Liver (tissue), 9 donors: ENCODE measurements around the gene APOA1. TPM values are rescaled to one million over a fixed set of nuclear protein-coding genes. Genes with fewer than 3 reads are reported as not detected.

Experiments
- DNase-seq: peaks from one replicate; pipeline ENCODE4 v3.0.0-alpha.2; 2017; ENCODE audit warnings: low spot score
- H3K27ac ChIP-seq, 2 donors: one replicate each; pipeline ENCODE4 v1.7.0; 2013; ENCODE audit warnings: inconsistent platforms in 2 of 2, low read length in 2 of 2, control low read depth in 1 of 2, low read depth in 1 of 2, mild to moderate bottlenecking in 1 of 2
- H3K27me3 ChIP-seq, 4 donors: one replicate each; pipeline versions ENCODE4 v1.6.1 to v1.7.0; 2013; ENCODE audit warnings: low read length in 3 of 4, inconsistent platforms in 1 of 4, mild to moderate bottlenecking in 1 of 4, moderate library complexity in 1 of 4; ENCODE audit not compliant: control insufficient read depth in 4 of 4, insufficient read depth in 4 of 4
- H3K36me3 ChIP-seq, 4 donors: one replicate each; pipeline versions ENCODE4 v1.6.1 to v1.7.0; 2013; ENCODE audit warnings: low read length in 3 of 4, mild to moderate bottlenecking in 3 of 4, low read depth in 1 of 4, moderate library complexity in 1 of 4; ENCODE audit not compliant: control insufficient read depth in 4 of 4, insufficient read depth in 3 of 4
- H3K4me1 ChIP-seq, 4 donors: one replicate each; pipeline versions ENCODE4 v1.6.1 to v1.7.0; 2013; ENCODE audit warnings: low read length in 3 of 4, mild to moderate bottlenecking in 3 of 4, moderate library complexity in 1 of 4; ENCODE audit not compliant: control insufficient read depth in 4 of 4, insufficient read depth in 4 of 4
- H3K4me3 ChIP-seq, 3 donors: one replicate each; pipeline versions ENCODE4 v1.6.1 to v1.7.0; 2013; ENCODE audit warnings: low read length in 3 of 3, control low read depth in 1 of 3, low read depth in 1 of 3, mild to moderate bottlenecking in 1 of 3
- H3K9ac ChIP-seq, 2 donors: one replicate each; pipeline ENCODE4 v1.7.0; 2013; ENCODE audit warnings: low read length in 2 of 2, mild to moderate bottlenecking in 2 of 2, moderate library complexity in 2 of 2, control low read depth in 1 of 2, low read depth in 1 of 2
- H3K9me3 ChIP-seq, 4 donors: one replicate each; pipeline versions ENCODE4 v1.6.1 to v1.7.0; 2013; ENCODE audit warnings: low read length in 3 of 4; ENCODE audit not compliant: control insufficient read depth in 4 of 4
- ATF3 ChIP-seq: IDR thresholded peaks from 2 replicates; pipeline ENCODE4 v1.6.1; 2016; ENCODE audit warnings: antibody characterized with exemption
- FOXA1 ChIP-seq: IDR thresholded peaks from 2 replicates; pipeline ENCODE4 v1.6.1; 2016; ENCODE audit warnings: antibody characterized with exemption
- FOXA2 ChIP-seq: IDR thresholded peaks from 2 replicates; pipeline ENCODE4 v1.6.1; 2016; ENCODE audit warnings: antibody characterized with exemption
- GABPA ChIP-seq, 2 donors: IDR thresholded peaks in 1 of 2; conservative IDR thresholded peaks in 1 of 2; 2 replicates each; pipeline ENCODE4 v1.6.1; 2016; ENCODE audit warnings: antibody characterized with exemption in 2 of 2, mild to moderate bottlenecking in 1 of 2, moderate library complexity in 1 of 2
- HNF4G ChIP-seq: IDR thresholded peaks from 2 replicates; pipeline ENCODE4 v1.6.1; 2016; ENCODE audit warnings: antibody characterized with exemption
- JUND ChIP-seq, 2 donors: IDR thresholded peaks; 2 replicates each; pipeline ENCODE4 v1.6.1; 2016; ENCODE audit warnings: antibody characterized with exemption in 2 of 2
- NR2F2 ChIP-seq: IDR thresholded peaks from 2 replicates; pipeline ENCODE4 v1.6.1; 2016; ENCODE audit warnings: antibody characterized with exemption
- RAD21 ChIP-seq, 2 donors: IDR thresholded peaks; 2 replicates each; pipeline ENCODE4 v1.6.1; 2016; ENCODE audit warnings: antibody characterized with exemption in 2 of 2, mild to moderate bottlenecking in 2 of 2
- SP1 ChIP-seq: IDR thresholded peaks from 2 replicates; pipeline ENCODE4 v1.6.1; 2018; ENCODE audit warnings: antibody characterized with exemption, mild to moderate bottlenecking
- TAF1 ChIP-seq: conservative IDR thresholded peaks from 2 replicates; pipeline ENCODE4 v1.6.1; 2016; ENCODE audit warnings: antibody characterized with exemption, mild to moderate bottlenecking
- YY1 ChIP-seq: IDR thresholded peaks from 2 replicates; pipeline ENCODE4 v1.6.1; 2016; ENCODE audit warnings: antibody characterized with exemption, mild to moderate bottlenecking
- ZBTB33 ChIP-seq: IDR thresholded peaks from 2 replicates; pipeline ENCODE4 v1.6.1; 2016; ENCODE audit warnings: antibody characterized with exemption
- WGBS: extraction: QIAGEN DNeasy Blood & Tissue Kit; methylation state at CpG from one replicate; pipeline ENCODE4 v1.1.7; 2013; 5-methylcytosine and 5-hydroxymethylcytosine counted together
- polyA plus RNA-seq, 2 donors: library from polyadenylated mRNA; stranded (reverse) in 1 of 2; unstranded in 1 of 2; fragments of 200-250 nt in 1 of 2; fragments of >200 nt in 1 of 2; fragmentation: Nextera tagmentation in 1 of 2; extraction: Ambion mirVana in 1 of 2; gene quantifications; one replicate each; pipeline versions ENCODE4 v1.2.1 to v1.2.3, GENCODE V29; 2013 to 2015
- total RNA-seq, 2 donors: library from RNA; depleted of rRNA; stranded (reverse); fragments of >200 nt; gene quantifications; one replicate each; pipeline ENCODE4 v1.2.3, GENCODE V29; 2014
- TF ChIP-seq, protein P1 (sequence below): fragments of 150-350 bp; IDR thresholded peaks from 2 replicates; pipeline ENCODE4 v1.5.1; 2017; ENCODE audit warnings: improper control_type of control experiment, low read depth, low read length; ENCODE audit not compliant: missing input control
- TF ChIP-seq, protein P2 (sequence below): IDR thresholded peaks from 2 replicates; pipeline ENCODE4 v1.6.1; 2016; ENCODE audit warnings: antibody characterized with exemption, mild to moderate bottlenecking
- donor health status: healthy.
- donor health status: healthy.
- donor health status: healthy.
- donor health status: healthy.
- donor health status: healthy.

Gene APOA1
- total and polyA plus RNA-seq, 4 donors = 4,271 to 17,093 (median 8,590) TPM

- TF ChIP-seq JUND (IDR thresholded peaks at IDR 0.05) (no peak), NR2F2 (no peak), ATF3 (no peak), FOXA1 (no peak)
- TF ChIP-seq, protein P1, sequence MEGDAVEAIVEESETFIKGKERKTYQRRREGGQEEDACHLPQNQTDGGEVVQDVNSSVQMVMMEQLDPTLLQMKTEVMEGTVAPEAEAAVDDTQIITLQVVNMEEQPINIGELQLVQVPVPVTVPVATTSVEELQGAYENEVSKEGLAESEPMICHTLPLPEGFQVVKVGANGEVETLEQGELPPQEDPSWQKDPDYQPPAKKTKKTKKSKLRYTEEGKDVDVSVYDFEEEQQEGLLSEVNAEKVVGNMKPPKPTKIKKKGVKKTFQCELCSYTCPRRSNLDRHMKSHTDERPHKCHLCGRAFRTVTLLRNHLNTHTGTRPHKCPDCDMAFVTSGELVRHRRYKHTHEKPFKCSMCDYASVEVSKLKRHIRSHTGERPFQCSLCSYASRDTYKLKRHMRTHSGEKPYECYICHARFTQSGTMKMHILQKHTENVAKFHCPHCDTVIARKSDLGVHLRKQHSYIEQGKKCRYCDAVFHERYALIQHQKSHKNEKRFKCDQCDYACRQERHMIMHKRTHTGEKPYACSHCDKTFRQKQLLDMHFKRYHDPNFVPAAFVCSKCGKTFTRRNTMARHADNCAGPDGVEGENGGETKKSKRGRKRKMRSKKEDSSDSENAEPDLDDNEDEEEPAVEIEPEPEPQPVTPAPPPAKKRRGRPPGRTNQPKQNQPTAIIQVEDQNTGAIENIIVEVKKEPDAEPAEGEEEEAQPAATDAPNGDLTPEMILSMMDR = no peak
- Histone ChIP-seq H3K4me3 (no peak overlapping the region), H3K36me3 (peaks cover 11 to 65% (median 45%) of the 10 kb centered on the region in 4 donors), H3K27ac (no peak overlapping the region), H3K4me1 (peaks cover 2 to 17% (median 11%) of the 10 kb centered on the region in 4 donors), H3K9me3 (no peaks in the 10 kb centered on the region), H3K27me3 (no peaks in the 10 kb centered on the region), H3K9ac (no peak overlapping the region)
- 88% methylated on average over 2 of the region's 2 CpGs for WGBS
- DNase-seq = no peak
These were observed 36.8 kb upstream of the APOA1 start for GRCh38 chr11:116874251-116874650.

DNA sequence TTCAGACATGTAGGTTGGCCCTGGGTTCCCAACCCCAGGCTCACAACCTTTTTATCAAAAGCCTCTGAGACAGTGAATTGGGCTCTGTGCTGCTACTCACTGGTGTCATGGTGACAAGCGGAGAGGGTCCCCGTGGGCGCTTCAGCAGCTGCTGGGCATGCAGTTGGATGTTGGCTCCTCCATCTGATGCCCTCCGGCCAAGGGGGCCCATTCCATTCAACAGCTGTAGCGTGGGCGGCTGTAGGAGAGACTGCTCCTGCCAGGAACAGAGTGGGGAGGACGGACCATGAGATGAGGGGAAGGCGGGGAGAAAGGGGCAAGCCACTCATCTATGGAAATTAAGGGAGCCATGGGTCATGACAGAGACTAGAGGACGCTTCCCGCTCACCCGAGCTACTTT, 36.0 kb upstream of the APOA1 start:
- TF ChIP-seq JUND (IDR thresholded peaks at IDR 0.05) (no peak), SP1 (no peak), YY1 (no peak), FOXA2 (no peak), HNF4G (no peak)
- TF ChIP-seq, protein P2, sequence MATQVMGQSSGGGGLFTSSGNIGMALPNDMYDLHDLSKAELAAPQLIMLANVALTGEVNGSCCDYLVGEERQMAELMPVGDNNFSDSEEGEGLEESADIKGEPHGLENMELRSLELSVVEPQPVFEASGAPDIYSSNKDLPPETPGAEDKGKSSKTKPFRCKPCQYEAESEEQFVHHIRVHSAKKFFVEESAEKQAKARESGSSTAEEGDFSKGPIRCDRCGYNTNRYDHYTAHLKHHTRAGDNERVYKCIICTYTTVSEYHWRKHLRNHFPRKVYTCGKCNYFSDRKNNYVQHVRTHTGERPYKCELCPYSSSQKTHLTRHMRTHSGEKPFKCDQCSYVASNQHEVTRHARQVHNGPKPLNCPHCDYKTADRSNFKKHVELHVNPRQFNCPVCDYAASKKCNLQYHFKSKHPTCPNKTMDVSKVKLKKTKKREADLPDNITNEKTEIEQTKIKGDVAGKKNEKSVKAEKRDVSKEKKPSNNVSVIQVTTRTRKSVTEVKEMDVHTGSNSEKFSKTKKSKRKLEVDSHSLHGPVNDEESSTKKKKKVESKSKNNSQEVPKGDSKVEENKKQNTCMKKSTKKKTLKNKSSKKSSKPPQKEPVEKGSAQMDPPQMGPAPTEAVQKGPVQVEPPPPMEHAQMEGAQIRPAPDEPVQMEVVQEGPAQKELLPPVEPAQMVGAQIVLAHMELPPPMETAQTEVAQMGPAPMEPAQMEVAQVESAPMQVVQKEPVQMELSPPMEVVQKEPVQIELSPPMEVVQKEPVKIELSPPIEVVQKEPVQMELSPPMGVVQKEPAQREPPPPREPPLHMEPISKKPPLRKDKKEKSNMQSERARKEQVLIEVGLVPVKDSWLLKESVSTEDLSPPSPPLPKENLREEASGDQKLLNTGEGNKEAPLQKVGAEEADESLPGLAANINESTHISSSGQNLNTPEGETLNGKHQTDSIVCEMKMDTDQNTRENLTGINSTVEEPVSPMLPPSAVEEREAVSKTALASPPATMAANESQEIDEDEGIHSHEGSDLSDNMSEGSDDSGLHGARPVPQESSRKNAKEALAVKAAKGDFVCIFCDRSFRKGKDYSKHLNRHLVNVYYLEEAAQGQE = no peak
- 97% methylated on average over 11 of the region's 11 CpGs for WGBS
- Histone ChIP-seq H3K4me1 (peaks cover 2 to 17% (median 11%) of the 10 kb centered on the region in 4 donors), H3K27ac (no peak overlapping the region), H3K4me3 (no peak overlapping the region), H3K9ac (no peak overlapping the region), H3K27me3 (no peaks in the 10 kb centered on the region), H3K36me3 (peaks cover 14 to 73% (median 49%) of the 10 kb centered on the region in 4 donors), H3K9me3 (no peaks in the 10 kb centered on the region)
- no peak for DNase-seq

- Histone ChIP-seq H3K9me3 (no peaks in the 10 kb centered on the region), H3K4me3 (no peak overlapping the region), H3K27me3 (no peaks in the 10 kb centered on the region), H3K9ac (no peak overlapping the region), H3K4me1 (peaks cover 2 to 14% (median 9%) of the 10 kb centered on the region in 4 donors), H3K36me3 (peaks cover 17 to 89% (median 61%) of the 10 kb centered on the region in 4 donors), H3K27ac (no peak overlapping the region)
- TF ChIP-seq JUND (IDR thresholded peaks at IDR 0.05) (no peak), TAF1 (no peak), RAD21 (IDR thresholded peaks at IDR 0.05) (no peak), GABPA (IDR thresholded peaks at IDR 0.05 in 1 of 2, conservative IDR thresholded peaks at IDR 0.05 in 1 of 2) (no peak), ZBTB33 (no peak), NR2F2 (no peak)
- TF ChIP-seq, protein P1 = no peak
- TF ChIP-seq, protein P2 = no peak
- no peak for DNase-seq
- 61% methylated on average over 3 of the region's 3 CpGs for WGBS
These were observed 33.8 kb upstream of the APOA1 start for GRCh38 chr11:116871248-116871647.
